Keratinocyte (primary cell): ENCODE data around the gene EGFR. TPM values are rescaled to one million over a fixed set of nuclear protein-coding genes. Genes with fewer than 3 reads are reported as not detected.

Source experiments
- DNase-seq: peaks from one replicate; pipeline ENCODE4 v3.0.0-alpha.2; 2011; ENCODE audit warnings: low read depth, missing footprints, low spot score
- FAIRE-seq: peaks from 2 replicates; lab custom pipeline; 2011; peaks lifted over from hg19 to GRCh38; lab: Jason Lieb, UNC
- H2AFZ ChIP-seq: 2 replicates; pipeline ENCODE4 v1.6.0; 2012; ENCODE audit warnings: low read length, control low read depth, inconsistent platforms; ENCODE audit not compliant: control insufficient read depth
- H3K27ac ChIP-seq: 2 replicates; pipeline ENCODE4 v1.5.1; 2011; ENCODE audit warnings: low read length; ENCODE audit not compliant: control insufficient read depth, insufficient read depth
- H3K27me3 ChIP-seq: 3 replicates; pipeline ENCODE4 v1.6.0; 2011; ENCODE audit warnings: low read length; ENCODE audit not compliant: control insufficient read depth, insufficient read depth; ENCODE audit errors: extremely low read depth
- H3K36me3 ChIP-seq, 2 experiments: 2 replicates in 1 of 2; 3 replicates in 1 of 2; pipeline ENCODE4 v1.5.1; 2011; ENCODE audit warnings: low read length in 2 of 2, mild to moderate bottlenecking in 1 of 2; ENCODE audit not compliant: control insufficient read depth in 2 of 2, insufficient read depth in 2 of 2; ENCODE audit errors: extremely low read depth in 1 of 2
- H3K4me1 ChIP-seq: 3 replicates; pipeline ENCODE4 v1.5.1; 2011; ENCODE audit warnings: low read length; ENCODE audit not compliant: control insufficient read depth, insufficient read depth; ENCODE audit errors: extremely low read depth
- H3K4me2 ChIP-seq: 3 replicates; pipeline ENCODE4 v1.6.0; 2011; ENCODE audit warnings: low read depth, low read length; ENCODE audit not compliant: control insufficient read depth, insufficient read depth; ENCODE audit errors: extremely low read depth
- H3K4me3 ChIP-seq, 3 experiments: fragments of 200-600 bp in 1 of 3; sonication (generic) in 1 of 3; 2 replicates in 2 of 3; 3 replicates in 1 of 3; pipeline ENCODE4 v1.5.1; 2011 to 2016; ENCODE audit warnings: low read length in 3 of 3, mild to moderate bottlenecking in 3 of 3, control low read depth in 2 of 3, inconsistent platforms in 1 of 3, low read depth in 1 of 3, mixed read lengths in 1 of 3, mixed run types in 1 of 3, moderate library complexity in 1 of 3; ENCODE audit not compliant: control insufficient read depth in 2 of 3, insufficient read depth in 2 of 3; ENCODE audit errors: extremely low read depth in 1 of 3
- H3K79me2 ChIP-seq: 2 replicates; pipeline ENCODE4 v1.6.0; 2012; ENCODE audit warnings: low read length; ENCODE audit not compliant: control insufficient read depth, insufficient read depth
- H3K9ac ChIP-seq: 3 replicates; pipeline ENCODE4 v1.6.0; 2011; ENCODE audit warnings: low read length; ENCODE audit not compliant: control insufficient read depth, insufficient read depth; ENCODE audit errors: extremely low read depth
- H3K9me1 ChIP-seq: 3 replicates; pipeline ENCODE4 v1.6.0; 2011; ENCODE audit warnings: low read length; ENCODE audit not compliant: control insufficient read depth, insufficient read depth; ENCODE audit errors: extremely low read depth
- H3K9me3 ChIP-seq: 2 replicates; pipeline ENCODE4 v1.5.1; 2012; ENCODE audit warnings: low read depth, low read length; ENCODE audit not compliant: control insufficient read depth
- H4K20me1 ChIP-seq: 3 replicates; pipeline ENCODE4 v1.6.0; 2011; ENCODE audit warnings: low read length; ENCODE audit not compliant: control insufficient read depth, insufficient read depth; ENCODE audit errors: extremely low read depth
- EZH2 ChIP-seq: IDR thresholded peaks from one replicate; pipeline ENCODE4 v1.6.1; 2012; ENCODE audit warnings: inconsistent platforms, mild to moderate bottlenecking, low read length, moderate library complexity
- dilution Hi-C: fragments of 300-500 bp; cut with MboI; formaldehyde crosslinking; loops from one replicate; pipeline ENCODE4 v1.7.0; 2020; ENCODE audit warnings: low sequenced_read_pairs; ENCODE audit not compliant: extremely low pct_ligation_motif_present
- polyA plus RNA-seq, 5 experiments: library from polyadenylated mRNA; depleted of rRNA in 3 of 5; stranded (reverse) in 3 of 5; stranded (forward) in 1 of 5; unstranded in 1 of 5; fragments of >200 nt; gene quantifications; 1 replicate in 1 of 5; 2 replicates in 3 of 5; 3 replicates in 1 of 5; pipeline versions ENCODE4 v1.2.1 to v1.2.3, GENCODE V29; 2011 to 2012; ENCODE audit warnings: missing spikeins in 2 of 5, low read depth in 1 of 5, low replicate concordance in 1 of 5
- TF ChIP-seq, protein P1 (sequence below), 3 experiments: IDR thresholded peaks in 1 of 3; conservative IDR thresholded peaks in 1 of 3; optimal IDR thresholded peaks in 1 of 3; 2 replicates in 2 of 3; 3 replicates in 1 of 3; pipeline versions ENCODE3 to v1.5.1; 2011; ENCODE audit warnings: low read length in 3 of 3, mild to moderate bottlenecking in 3 of 3, moderate library complexity in 2 of 3, control low read depth in 1 of 3, inconsistent platforms in 1 of 3; ENCODE audit not compliant: insufficient read depth in 2 of 3; ENCODE audit errors: extremely low read depth in 1 of 3

Gene EGFR
- polyA plus RNA-seq, 1 donor (not counting 4 experiments of a cell fraction or from before 2014, with no cell fraction given): 120 TPM

DNA sequence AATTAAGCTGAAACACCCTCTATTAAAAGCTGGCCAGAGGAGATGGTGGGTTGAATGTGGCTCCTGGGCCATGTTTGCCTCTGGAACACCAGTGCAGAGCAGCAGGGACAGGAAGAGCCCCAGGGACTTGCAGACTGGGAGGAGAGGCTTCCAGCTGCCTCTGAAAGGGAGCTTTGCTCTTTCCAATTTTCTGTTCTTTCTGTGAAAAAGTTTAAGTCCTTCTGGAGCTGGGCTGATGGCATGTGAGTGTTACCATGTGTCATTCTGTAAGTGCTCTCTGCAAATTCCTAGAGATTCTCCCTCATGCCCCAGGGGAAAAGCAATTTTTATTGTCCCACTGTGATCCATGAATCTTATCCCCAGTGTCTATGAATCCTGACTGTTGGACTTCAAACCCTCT is 233.6 kb downstream of the EGFR start:
- Histone ChIP-seq H4K20me1 (no peaks in the 10 kb centered on the region), H3K79me2 (no peaks in the 10 kb centered on the region), H3K9me3 (no peaks in the 10 kb centered on the region), H3K4me2 (no peak overlapping the region), H3K36me3 (no peaks in the 10 kb centered on the region), H3K27ac (no peak overlapping the region), H3K9ac (no peak overlapping the region), H3K27me3 (peaks cover 7% of the 10 kb centered on the region), H3K4me3 (no peak overlapping the region), H3K9me1 (no peaks in the 10 kb centered on the region), H2AFZ (no peak overlapping the region), H3K4me1 (peaks cover 15% of the 10 kb centered on the region)
- dilution Hi-C loops: no loop called here
- TF ChIP-seq, protein P1, sequence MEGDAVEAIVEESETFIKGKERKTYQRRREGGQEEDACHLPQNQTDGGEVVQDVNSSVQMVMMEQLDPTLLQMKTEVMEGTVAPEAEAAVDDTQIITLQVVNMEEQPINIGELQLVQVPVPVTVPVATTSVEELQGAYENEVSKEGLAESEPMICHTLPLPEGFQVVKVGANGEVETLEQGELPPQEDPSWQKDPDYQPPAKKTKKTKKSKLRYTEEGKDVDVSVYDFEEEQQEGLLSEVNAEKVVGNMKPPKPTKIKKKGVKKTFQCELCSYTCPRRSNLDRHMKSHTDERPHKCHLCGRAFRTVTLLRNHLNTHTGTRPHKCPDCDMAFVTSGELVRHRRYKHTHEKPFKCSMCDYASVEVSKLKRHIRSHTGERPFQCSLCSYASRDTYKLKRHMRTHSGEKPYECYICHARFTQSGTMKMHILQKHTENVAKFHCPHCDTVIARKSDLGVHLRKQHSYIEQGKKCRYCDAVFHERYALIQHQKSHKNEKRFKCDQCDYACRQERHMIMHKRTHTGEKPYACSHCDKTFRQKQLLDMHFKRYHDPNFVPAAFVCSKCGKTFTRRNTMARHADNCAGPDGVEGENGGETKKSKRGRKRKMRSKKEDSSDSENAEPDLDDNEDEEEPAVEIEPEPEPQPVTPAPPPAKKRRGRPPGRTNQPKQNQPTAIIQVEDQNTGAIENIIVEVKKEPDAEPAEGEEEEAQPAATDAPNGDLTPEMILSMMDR (optimal IDR thresholded peaks at IDR 0.05 in 1 of 3, IDR thresholded peaks at IDR 0.05 in 1 of 3, conservative IDR thresholded peaks at IDR 0.05 in 1 of 3; ENCODE audit: extremely low read depth in 1 of 3, insufficient read depth in 2 of 3, low read length in 3 of 3): no peak
- no peak for TF ChIP-seq EZH2
- FAIRE-seq (no peak), DNase-seq (no peak)

DNA sequence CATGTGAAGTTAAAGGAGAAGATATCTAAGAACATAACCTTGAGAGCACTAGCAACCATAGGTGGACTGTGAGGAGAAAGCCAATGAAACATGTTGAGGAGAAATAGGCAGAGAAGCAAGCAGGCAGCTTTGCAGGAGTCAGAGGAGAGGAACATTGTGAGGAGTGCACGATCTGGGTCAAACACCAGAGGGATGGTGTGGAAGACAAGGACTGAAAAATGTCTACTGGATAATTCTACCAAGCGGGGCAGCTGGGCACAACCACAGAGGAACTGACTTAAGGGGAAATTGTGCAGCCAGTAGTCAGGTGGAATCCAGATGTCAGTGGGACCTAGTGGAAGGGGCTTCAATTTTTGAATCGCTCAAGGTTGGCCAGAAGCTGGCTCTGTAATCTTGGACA is 234.4 kb downstream of the EGFR start:
- H4K20me1 ChIP-seq: no peaks in the 10 kb centered on the region
- dilution Hi-C loops: no loop called here
- DNase-seq (no peak), FAIRE-seq (no peak)
- H3K9me1 ChIP-seq: no peaks in the 10 kb centered on the region
- H2AFZ ChIP-seq: no peak overlapping the region
- no peaks in the 10 kb centered on the region for H3K79me2 ChIP-seq
- H3K27me3 ChIP-seq: peaks cover 9% of the 10 kb centered on the region
- no peak for TF ChIP-seq EZH2
- TF ChIP-seq, protein P1 (optimal IDR thresholded peaks at IDR 0.05 in 1 of 3, IDR thresholded peaks at IDR 0.05 in 1 of 3, conservative IDR thresholded peaks at IDR 0.05 in 1 of 3; ENCODE audit: extremely low read depth in 1 of 3, insufficient read depth in 2 of 3, low read length in 3 of 3): no peak
- H3K4me1 ChIP-seq: peaks cover 15% of the 10 kb centered on the region
- H3K4me2 ChIP-seq: no peak overlapping the region
- no peaks in the 10 kb centered on the region for H3K36me3 ChIP-seq
- H3K9me3 ChIP-seq: no peaks in the 10 kb centered on the region
- no peak overlapping the region for H3K27ac ChIP-seq
- no peak overlapping the region for H3K4me3 ChIP-seq
- H3K9ac ChIP-seq: no peak overlapping the region
